Midbrain (tissue), 1 donor: ENCODE measurements around the gene FOXO1.

Source experiments
- DNase-seq: peaks from one replicate; lab custom pipeline; 2025; lab: John Stamatoyannopoulos, UW

FOXO1 gene

DNA sequence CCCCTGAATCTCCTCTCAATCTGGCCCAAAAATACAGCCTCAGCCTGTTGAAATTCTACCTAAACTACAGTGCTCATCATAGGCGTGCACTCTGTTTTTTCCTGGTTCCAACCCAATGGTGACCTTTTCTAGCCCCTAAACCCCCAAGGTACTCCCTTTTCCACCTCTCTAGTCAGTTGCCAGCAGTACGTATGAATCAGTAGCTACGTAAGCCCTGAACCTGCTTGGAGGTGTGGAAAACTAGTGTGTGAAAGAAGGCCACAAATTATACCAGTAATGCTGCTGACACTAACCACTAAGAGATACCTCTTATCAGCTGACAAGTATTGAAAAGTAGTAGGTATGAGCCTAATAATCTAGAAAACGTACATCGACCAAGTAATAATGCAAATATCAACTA, 60.9 kb downstream of the FOXO1 start:
- DNase-seq = no peak

DNA sequence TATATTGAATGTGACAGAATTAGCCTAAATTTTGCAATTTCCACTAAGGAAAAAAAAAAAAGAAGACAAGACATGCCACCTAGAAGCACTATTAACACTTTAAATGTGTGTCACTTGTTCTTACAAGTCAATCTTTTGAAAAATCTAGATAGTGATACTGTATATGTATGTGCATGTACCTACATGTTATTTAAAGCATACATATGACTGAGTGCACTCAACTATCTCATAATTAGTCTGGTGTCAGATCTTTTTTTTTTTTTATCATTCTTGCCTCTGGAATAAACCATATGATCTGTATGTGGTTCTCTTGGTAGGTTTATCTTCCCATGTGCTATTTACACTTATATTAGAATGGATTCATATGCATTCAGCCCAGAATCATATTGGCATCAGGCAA, 62.3 kb downstream of the FOXO1 start:
- no peak for DNase-seq

DNA sequence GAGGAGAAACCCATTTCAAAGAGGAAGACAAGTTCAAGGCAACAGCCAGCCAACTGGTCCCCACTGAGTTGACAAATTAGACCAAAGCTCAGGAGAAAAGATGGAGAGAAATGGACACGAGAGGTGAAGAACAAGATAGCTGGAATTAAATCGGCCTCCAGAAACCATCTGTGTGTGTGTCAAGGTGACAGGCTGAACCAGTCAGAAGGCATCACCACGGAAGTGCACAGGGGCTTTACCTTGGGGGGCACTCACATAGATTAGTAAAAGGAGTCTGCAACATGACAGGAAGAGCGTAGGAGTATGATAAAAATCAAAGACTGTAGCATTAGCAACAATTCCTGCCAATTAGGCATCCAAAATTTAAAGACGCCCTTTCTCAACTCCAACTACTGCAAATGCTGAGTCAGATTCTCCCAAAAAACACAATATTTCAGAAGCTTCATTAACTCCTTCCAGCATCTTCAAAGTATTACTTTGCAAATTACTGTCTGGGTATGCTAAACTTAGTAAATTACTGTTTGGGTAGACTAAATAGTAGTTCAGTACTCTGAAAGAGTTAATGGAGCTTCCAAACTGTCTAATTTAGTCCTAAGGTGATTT, 66.2 kb downstream of the FOXO1 start:
- DNase-seq = no peak

DNA sequence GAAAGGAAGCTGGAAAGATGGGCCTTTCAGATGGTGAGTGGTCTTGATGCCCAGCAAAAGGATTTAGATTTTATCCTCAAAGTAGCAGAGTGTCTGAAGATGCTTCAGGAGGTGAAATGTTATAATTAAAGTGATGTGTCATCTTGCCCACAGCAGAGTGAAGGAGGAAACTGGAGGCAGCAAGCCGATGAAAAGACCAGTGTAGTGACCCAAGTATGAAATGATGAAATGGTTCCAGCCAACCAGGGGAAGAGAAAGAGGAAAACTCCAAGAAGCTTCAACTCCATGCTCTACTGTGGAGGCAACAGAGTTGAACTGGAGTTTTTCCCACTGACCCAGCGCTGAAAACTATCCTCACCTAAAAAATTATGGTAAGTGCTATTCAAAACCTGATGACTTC, 66.7 kb downstream of the FOXO1 start:
- no peak for DNase-seq

DNA sequence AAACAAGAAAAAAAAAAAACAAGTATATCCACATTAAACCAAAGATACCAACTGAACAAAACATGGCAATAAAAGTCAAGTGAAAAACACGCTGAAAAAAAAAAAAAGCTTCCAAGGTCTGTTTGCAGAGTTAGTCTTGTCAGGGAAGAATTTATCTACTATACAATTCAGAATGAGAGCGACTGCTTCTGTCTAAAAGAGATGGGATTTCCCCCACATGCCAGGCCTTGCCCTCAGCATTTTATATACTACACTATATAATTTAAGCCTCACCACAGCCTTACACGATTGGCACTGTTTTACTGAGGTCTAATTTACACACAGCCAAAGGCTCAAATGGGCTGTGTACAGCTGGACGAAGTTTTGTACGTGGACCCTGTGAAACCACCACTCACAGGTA, 67.3 kb downstream of the FOXO1 start:
- no peak for DNase-seq

DNA sequence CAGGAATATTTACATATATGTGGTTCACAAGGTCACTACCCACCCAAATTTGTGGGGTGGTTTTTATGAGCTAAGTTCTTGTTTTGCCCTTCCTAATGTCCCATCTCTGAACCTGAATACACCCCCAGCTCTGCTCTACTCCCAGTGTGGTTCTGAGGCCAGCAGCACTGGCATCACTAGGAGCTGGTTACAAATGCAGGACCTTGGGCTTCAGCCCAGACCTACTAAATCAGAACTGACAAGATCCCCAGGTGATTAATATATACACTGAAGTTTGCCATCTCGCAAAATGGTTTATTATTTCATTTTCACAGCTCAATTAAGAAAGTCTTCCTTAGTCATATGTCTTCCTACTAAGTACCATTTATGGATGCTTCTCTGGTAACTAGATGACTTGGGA, 67.9 kb downstream of the FOXO1 start:
- no peak for DNase-seq

DNA sequence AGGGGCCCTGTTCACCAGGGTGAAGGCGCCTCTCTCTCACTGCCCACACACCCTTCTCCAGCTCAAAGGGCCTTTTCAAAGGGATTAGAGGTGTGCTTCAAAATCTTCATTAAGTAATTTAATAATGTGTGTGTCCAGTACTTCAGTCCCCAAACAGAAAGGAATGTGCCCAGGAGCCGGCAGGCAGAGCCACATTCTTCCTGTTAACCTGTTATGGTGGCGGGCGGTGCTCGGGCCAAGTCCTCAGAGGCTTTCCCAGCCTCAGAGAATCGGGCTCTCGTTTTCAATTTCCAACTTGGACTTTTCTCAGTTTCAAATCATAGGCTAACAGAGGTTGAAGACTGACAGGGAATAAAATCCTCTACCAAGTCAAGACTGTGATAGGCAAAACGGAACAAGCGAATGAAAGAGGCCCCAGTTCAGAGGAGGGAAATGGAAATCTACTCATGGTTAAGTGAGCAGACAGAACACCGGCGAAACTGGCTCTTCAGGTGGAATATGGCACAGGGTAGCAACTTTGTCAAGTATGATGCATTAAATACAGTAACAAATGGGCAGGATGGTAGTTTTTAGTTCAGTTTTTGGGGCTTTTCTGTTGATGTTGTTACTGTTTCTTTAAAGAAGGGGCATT, 68.6 kb downstream of the FOXO1 start:
- DNase-seq = no peak

DNA sequence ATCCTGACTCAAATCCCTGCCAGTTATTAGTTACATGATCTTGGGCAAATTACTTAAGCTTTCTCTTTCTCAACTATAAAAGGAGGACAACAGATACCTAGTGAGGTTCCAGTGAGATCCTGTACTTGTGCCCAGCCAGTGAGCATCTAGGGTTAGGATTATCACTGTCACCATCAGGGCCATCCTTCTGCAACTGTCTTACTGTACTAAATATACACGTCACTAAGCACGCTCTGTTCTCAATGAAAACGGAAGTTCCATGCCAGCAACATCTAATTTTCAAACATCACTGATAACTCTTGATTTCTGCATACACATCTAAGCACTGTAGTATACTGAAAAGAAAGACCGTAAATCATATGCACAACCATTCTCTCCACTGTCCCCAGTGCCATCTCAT, 70.0 kb downstream of the FOXO1 start:
- DNase-seq = no peak

DNA sequence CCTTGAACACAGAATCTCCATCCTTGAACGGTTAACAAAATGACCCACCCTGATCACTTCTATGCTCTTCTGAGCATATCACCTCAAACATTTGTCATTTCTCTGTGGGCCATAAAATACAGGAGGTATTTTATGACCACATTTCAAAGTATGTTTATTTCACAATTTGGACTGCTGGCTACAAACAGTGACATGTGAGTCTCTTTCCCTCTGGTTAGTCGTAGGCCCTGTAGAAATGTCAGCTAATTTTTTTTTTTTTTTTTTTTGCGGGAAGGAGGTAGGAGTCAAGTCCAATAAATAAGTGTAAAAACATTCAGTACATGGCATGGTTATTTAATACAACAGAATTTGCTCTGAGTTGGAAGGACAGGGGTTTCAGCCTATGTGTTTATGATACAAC, 70.7 kb downstream of the FOXO1 start:
- no peak for DNase-seq

DNA sequence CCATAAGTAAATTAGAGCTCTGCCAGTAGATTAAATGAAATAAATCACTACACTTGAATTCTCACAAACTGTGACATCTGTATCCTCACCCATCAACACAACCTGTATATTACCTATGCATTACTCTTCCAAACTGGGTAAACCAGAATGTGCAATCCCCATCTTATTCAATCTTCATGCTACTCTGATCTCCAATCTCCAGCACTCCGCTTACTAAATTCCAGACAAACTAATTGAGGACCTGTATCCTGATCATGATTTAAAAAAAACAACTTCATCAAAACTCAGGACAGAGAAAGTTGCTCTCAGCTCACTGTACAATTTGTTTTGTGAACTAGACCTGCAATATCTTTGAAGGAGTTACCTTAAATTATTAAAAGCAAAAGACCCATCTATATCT, 74.4 kb downstream of the FOXO1 start:
- DNase-seq = no peak

DNA sequence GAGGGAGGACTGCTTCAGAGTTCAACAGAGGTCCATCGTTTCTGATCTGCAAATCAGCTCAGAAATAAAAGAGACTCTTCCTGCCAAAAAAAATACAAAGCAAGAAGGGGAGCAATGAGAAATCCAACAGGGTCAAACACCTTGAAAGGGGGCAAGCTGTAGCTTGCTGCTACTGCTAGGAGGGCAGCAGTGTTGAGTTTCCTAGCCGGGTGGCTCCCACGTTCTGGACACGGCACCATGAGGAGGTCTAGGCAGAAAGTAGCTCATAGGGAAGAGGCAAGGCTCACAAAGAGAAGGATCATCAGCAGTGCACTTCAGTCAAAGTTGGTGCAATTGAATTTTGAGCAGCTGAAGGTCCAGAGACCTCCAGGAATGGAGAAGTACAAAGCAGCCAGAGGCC, 75.3 kb downstream of the FOXO1 start:
- no peak for DNase-seq

DNA sequence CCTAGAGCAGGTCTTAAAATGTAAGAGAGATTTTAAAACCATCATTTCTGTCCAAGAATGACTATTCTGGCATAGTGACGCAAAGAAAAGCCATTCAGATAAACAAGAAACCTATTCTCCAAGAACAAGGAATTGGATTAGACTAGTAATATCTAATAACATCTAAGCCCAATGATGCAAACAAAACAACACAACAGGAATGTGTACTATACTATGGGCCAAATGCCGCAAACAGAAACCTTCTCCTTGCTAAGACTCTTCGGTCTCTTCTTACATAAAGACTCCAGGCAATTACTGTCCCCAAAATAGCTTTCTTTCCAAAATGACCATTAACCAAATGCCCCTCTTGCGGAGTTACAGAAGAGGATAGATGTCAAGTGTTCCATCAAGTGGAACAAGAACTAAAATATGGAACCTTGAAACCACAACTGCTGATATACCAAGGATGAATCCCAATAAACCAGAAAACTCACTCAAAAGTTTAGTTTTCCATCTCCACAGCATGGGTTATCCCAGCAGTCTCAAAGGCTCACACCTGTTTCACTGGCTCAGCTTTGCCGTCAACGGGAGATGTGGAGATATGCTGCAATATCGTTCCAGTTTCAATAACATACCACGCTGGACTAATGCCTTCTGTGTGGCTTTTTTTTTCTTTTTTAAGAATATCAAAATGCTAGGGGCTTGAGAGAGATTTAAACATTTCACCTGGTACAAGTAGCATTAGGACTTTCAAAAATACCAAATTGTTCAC, 76.2 kb downstream of the FOXO1 start:
- no peak for DNase-seq

DNA sequence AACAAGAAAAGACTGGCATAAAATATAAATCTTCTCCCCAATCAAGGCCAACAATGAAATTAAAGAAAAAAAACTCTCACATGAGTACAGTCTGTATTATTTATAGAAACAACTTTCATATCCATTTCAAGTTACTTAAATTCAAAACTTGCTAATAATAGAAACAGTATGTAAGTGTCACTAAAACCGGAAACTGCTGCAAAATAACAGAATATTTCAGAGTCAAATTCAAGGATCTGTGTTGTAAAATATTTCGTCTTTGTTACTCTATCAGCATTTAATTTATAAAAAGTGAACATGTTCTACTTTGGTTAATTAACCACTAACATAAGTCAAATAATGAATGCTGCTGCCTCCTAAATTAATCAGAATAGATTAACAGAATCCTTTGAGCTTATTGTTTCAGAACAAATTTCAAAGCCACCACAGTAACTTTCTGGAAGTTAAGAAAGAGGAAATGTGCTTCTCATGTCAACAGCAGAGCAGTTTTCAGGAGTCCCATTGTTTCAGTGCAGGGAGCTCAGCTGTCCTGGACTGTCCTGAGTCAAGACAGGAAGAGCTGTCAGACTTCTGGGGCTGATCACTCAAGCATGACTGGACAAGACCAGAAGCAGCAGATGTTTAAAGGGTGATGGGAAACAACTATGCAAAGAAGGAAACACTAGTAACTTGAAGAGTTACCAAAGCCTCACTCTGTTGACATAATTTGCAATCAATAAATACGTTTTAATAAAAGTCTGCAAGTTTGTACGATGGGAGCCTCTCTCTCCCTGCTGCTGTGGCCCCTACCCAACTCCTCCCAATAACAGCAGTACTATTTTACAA, 76.9 kb downstream of the FOXO1 start:
- peak; percentile 20 for DNase-seq

DNA sequence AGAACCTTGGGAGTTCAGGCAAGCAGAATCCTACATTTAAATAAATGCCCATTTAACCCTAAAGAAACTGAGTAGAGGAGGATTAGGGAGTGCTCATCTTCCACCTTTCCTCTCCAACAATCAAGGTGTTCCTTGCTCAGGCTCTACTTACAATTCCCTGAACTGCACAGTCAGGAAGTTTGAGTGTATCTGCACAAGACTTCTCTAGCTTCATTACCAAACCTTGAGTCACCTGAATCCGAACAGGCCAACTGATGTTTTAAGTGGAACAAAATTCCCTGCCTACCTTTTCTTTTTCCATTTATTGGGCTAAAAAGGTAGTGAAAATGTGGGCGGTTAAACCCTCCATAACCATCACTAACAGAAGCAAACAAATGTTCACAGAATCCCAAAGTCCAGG, 78.3 kb downstream of the FOXO1 start:
- DNase-seq = no peak

DNA sequence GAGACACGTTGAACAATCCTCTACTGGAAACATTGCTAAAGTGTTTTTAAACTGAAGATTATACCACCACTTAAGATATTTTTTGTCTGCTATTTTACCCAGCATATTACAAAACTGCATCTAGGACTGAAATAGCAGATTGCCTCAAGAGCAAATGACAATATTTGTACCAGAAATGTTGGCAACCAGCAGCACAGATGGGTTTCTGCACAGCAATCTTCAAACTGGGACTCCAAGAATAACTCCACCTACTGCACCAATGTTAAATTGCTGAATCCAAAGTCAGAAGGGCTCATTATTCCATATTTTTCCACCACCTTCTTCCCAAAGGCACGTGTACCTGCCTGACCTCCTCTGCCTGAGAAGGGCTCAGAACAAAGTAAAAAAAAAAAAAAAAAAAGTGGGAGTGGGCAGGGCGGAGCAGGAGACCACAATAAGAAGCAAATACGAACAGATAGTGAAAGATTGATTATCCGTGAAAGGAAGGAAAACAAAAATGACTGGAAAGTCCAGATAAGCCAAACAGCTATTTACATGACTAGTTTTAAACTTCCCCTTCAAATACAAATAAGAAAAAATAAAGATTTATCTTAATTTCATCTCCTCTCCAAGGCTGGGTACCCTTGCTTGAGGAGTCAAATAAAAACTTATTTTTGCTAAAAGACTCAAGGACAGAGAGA, 79.4 kb downstream of the FOXO1 start:
- no peak for DNase-seq

DNA sequence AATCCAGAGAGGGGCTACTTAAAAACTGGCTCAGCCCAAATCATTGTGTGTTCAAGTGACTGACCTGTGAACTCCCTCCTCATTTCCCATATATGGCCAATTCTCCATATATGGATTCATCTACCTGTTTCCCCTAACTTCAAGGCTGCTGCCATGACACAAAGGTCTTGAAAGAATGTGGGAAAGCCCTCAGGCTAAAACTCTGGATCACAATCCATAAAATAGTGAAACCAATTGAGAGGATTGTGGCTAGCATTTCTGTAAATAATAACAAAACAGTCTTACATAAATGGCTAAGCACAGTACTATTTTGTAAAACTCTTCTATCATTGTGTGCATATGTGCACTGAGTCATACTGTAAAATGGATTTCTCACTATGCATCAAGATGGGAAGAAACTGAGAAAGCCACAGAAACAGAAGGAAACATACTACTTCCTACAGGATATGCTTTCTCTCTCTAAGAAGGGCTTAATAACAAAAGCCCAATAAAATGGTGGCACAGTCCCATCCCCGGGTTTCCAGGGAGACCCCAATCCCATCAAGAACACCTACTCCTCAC, 80.5 kb downstream of the FOXO1 start:
- no peak for DNase-seq

DNA sequence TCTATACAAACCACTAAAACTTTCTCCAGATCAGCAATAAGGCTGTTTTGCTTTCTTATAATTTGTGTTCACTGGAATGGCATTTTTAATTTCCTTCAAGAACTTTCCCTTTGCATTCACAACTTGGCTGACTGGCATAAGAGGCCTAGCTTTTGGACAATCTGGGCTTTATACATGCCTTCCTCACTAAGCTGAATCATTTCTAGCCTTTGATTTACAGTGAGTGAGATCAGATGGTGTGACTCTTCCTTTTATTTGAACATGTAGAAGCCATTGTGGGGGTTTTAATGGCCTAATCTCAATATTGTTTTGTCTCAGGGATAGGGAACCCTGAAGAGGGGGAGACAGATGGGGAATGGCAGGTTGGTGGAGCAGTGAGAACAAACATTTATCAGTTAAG, 82.7 kb downstream of the FOXO1 start:
- no peak for DNase-seq

DNA sequence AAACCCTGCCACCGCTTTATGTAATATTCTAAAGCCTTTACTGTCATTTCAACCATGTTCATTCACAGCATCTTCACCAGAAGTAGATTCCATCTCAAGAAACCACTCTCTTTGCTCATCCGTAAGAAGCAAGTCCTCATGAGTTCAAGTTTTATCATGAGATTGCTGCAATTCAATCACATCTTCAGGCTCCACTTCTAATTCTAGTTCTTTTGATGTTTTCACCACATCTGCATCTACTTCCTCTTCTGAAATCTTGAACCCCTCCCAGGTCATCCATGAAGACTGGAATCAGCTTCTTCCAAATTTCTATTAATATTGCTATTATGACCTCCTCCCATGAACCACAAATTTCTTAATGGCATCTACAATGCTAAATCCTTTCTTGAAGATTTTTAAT, 83.9 kb downstream of the FOXO1 start:
- no peak for DNase-seq

DNA sequence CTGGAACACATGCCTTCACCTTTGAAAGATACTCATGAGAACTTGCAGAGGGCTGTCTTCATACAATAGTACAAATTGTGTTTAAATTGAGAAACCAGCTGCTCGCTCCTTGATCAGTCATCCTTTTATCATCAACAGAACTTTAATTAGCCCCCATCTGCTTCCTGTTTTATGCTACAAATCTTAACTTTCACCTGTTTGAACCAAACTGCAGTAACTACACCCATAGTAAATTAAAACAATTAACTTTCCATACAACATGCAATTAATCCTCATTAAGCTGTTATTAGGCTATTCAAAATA, 85.2 kb downstream of the FOXO1 start:
- no peak for DNase-seq

DNA sequence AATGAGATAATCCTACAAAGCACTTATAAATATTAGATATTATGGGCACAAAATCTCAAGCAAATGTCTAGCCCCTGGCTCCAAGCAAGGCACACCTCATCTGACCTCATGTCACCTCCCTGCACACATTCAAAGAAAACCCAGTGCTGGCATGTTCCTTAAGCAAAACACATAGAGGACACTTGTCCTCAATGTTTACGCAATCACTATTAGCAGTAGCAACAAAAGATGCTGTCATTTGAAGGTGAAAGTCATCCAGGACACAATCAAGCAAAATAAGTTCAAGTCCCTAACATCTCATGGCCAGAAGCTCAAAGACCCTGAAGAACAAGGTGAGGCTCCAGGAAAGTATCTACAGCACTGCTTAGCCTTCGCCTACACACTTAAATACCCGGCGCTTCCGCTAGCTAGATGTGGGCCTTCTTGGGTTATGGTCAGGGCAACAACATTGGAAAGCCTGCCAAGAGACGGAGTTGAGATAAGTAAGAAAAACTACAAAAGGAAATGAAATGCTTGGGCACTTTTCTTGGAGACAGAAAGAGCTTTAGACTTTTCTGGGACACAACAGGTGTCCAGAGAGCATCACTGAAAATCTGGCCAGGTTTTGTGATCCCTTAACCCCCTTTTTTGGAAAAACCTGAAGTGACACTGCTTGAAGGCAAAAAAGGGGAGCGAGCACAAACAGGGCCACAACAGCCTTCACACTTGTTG, 85.7 kb downstream of the FOXO1 start:
- DNase-seq = no peak

DNA sequence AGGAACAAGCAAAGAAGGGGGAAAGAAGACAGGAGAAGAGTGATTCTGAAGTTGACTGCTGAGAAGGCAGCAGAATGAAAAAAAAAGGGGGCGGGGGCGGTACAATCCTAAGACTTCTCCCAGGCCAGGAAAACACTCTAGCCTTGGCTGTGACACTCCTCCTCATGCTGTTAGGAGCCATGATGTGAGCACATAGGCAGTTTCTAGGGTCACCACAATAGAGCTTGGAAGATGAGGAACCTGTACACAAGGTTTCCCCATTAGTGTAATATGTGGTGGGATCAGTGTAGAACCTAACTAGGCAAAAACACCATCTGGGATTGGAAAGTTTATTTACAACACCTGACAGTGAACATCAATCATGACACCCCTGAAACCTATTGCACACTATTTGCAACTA, 86.9 kb downstream of the FOXO1 start:
- DNase-seq = no peak
